SK-MEL-5 (cell line): Measurements from ENCODE around the gene OCA2. TPM values are rescaled to one million over a fixed set of nuclear protein-coding genes. Genes with fewer than 3 reads are reported as not detected.
A peak's percentile ranks its signal among the peaks of the same experiment; 100 is the strongest.
"Not testable (repeated sequence)": the region's sequence is repeated elsewhere in the genome, so short reads cannot be mapped to it uniquely, and the experiment has no call there.

Experiments used
- DNase-seq: peaks from one replicate; pipeline ENCODE4 v3.0.0-alpha.2; 2016; ENCODE audit warnings: low read depth, low spot score
- in situ Hi-C: cut with HindIII; loops from 2 replicates; pipeline ENCODE4 v1.10.0; 2016; ENCODE audit warnings: low sequenced_read_pairs, high pct_unique_total_duplicates, low pct_unique_long_range_greater_than_20kb
- total RNA-seq: library from RNA; depleted of rRNA; stranded (reverse); fragments of >200 nt; shearing (Covaris generic); gene quantifications from 2 replicates; pipeline ENCODE4 v1.2.3, GENCODE V29; 2014

Gene OCA2
- total RNA-seq, 1 experiment from 2014 or later, result 200 TPM

GRCh38 chr15:27955087-27955486 lies 144.0 kb downstream of the OCA2 start:
- DNase-seq, result no peak
- in situ Hi-C loops, result no loop called here

- DNase-seq, in situ Hi-C loops: not testable (repeated sequence)
Measured at GRCh38 chr15:27952593-27952992, 146.5 kb downstream of the OCA2 start.

GRCh38 chr15:27951191-27951890 lies 147.8 kb downstream of the OCA2 start:
- DNase-seq, result no peak
- in situ Hi-C loops, result no loop called here

GRCh38 chr15:27949089-27949488 lies 150.0 kb downstream of the OCA2 start:
- in situ Hi-C loops, result no loop called here
- DNase-seq, result no peak

GRCh38 chr15:27939246-27939645 lies 159.9 kb downstream of the OCA2 start:
- in situ Hi-C loops, result no loop called here
- DNase-seq, result no peak

- in situ Hi-C loops, result no loop called here
Measured at GRCh38 chr15:27937851-27938250, 161.3 kb downstream of the OCA2 start.

GRCh38 chr15:27936164-27936563 lies 163.0 kb downstream of the OCA2 start:
- DNase-seq, result no peak
- in situ Hi-C loops, result no loop called here

More at GRCh38 chr15:27937851-27938250, 161.3 kb downstream of the OCA2 start:
- DNase-seq, result no peak

- in situ Hi-C loops, result no loop called here
- DNase-seq, result no peak
Measured at GRCh38 chr15:27935328-27935727, 163.8 kb downstream of the OCA2 start.

- DNase-seq, result no peak
- in situ Hi-C loops, result no loop called here
Measured at GRCh38 chr15:27934782-27935181, 164.3 kb downstream of the OCA2 start.

- peak; percentile 90 for DNase-seq
- in situ Hi-C loops, result no loop called here
Measured at GRCh38 chr15:27933562-27933961, 165.6 kb downstream of the OCA2 start.

- in situ Hi-C loops, result no loop called here
Measured at GRCh38 chr15:27932600-27932999, 166.5 kb downstream of the OCA2 start.

GRCh38 chr15:27928386-27928785 lies 170.7 kb downstream of the OCA2 start:
- no peak for DNase-seq
- in situ Hi-C loops, result no loop called here

More at GRCh38 chr15:27932600-27932999, 166.5 kb downstream of the OCA2 start:
- no peak for DNase-seq

GRCh38 chr15:27912283-27912682 lies 186.8 kb downstream of the OCA2 start:
- in situ Hi-C loops, result no loop called here
- no peak for DNase-seq

- peak; percentile 44 for DNase-seq
- in situ Hi-C loops, result no loop called here
Measured at GRCh38 chr15:27906802-27907201, 192.3 kb downstream of the OCA2 start.

GRCh38 chr15:27903405-27903804 lies 195.7 kb downstream of the OCA2 start:
- in situ Hi-C loops, result no loop called here
- no peak for DNase-seq

GRCh38 chr15:27902680-27903385 lies 196.3 kb downstream of the OCA2 start:
- no peak for DNase-seq
- in situ Hi-C loops, result no loop called here

- peak; percentile 51 for DNase-seq
- in situ Hi-C loops, result no loop called here
Measured at GRCh38 chr15:27899583-27900285, 199.4 kb downstream of the OCA2 start.

GRCh38 chr15:27897481-27897880 lies 201.6 kb downstream of the OCA2 start:
- DNase-seq, result no peak
- in situ Hi-C loops, result no loop called here
